ENCODE results near the gene CNTNAP3. TPM values are rescaled to one million over a fixed set of nuclear protein-coding genes. Genes with fewer than 3 reads are reported as not detected.
"Not testable (repeated sequence)": the region's sequence is repeated elsewhere in the genome, so short reads cannot be mapped to it uniquely, and the experiment has no call there.

CNTNAP3 gene
- 10 to 100 TPM; 14.2 to 15.9 TPM for total RNA-seq
- long read RNA-seq, donor 1, partial matches to known transcripts = 2 of 7 reads
- long read RNA-seq, donor 1, other reads (novel, unspliced or antisense) = 5 of 7 reads
- long read RNA-seq, donor 2, partial matches to known transcripts = 4 of 12 reads
- long read RNA-seq, donor 2, other reads (novel, unspliced or antisense) = 8 of 12 reads

- intact Hi-C loops (cut with DNase I); DNase-seq (ENCODE audit: low spot score): not testable (repeated sequence)
Measured at GRCh38 chr9:39287980-39288379, at the start of gene CNTNAP3. Gene CNTNAP3 (minus strand): TSS chr9:39288167. CDS start chr9:39288064, 103 bp downstream.

- DNase-seq (ENCODE audit: low spot score); intact Hi-C loops (cut with DNase I): not testable (repeated sequence)
Measured at GRCh38 chr9:39279995-39280394, 8.0 kb downstream of the CNTNAP3 start.

GRCh38 chr9:39242513-39242912, 45.5 kb downstream of the CNTNAP3 start:
- intact Hi-C loops (cut with DNase I) = not testable (repeated sequence)

GRCh38 chr9:39232130-39232991, 55.6 kb downstream of the CNTNAP3 start:
- DNase-seq (ENCODE audit: low spot score); intact Hi-C loops (cut with DNase I): not testable (repeated sequence)

More at GRCh38 chr9:39242513-39242912, 45.5 kb downstream of the CNTNAP3 start:
- DNase-seq (ENCODE audit: low spot score) = not testable (repeated sequence)

- intact Hi-C loops (cut with DNase I); DNase-seq (ENCODE audit: low spot score): not testable (repeated sequence)
Measured at GRCh38 chr9:39215976-39216375, 72.0 kb downstream of the CNTNAP3 start.

- DNase-seq (ENCODE audit: low spot score); intact Hi-C loops (cut with DNase I): not testable (repeated sequence)
Measured at GRCh38 chr9:39209773-39210172, 78.2 kb downstream of the CNTNAP3 start.

GRCh38 chr9:39206643-39207042, 81.3 kb downstream of the CNTNAP3 start:
- intact Hi-C loops (cut with DNase I); DNase-seq (ENCODE audit: low spot score): not testable (repeated sequence)

- intact Hi-C loops (cut with DNase I); DNase-seq (ENCODE audit: low spot score): not testable (repeated sequence)
Measured at GRCh38 chr9:39205842-39206241, 82.1 kb downstream of the CNTNAP3 start.

- DNase-seq (ENCODE audit: low spot score); intact Hi-C loops (cut with DNase I): not testable (repeated sequence)
Measured at GRCh38 chr9:39200412-39200811, 87.6 kb downstream of the CNTNAP3 start.

GRCh38 chr9:39198000-39198709, 89.8 kb downstream of the CNTNAP3 start:
- intact Hi-C loops (cut with DNase I); DNase-seq (ENCODE audit: low spot score): not testable (repeated sequence)

GRCh38 chr9:39171370-39171769, 116.6 kb downstream of the CNTNAP3 start:
- intact Hi-C loops (cut with DNase I); DNase-seq (ENCODE audit: low spot score): not testable (repeated sequence)

- DNase-seq (ENCODE audit: low spot score); intact Hi-C loops (cut with DNase I): not testable (repeated sequence)
Measured at GRCh38 chr9:39157714-39158113, 130.3 kb downstream of the CNTNAP3 start.

- DNase-seq (ENCODE audit: low spot score); intact Hi-C loops (cut with DNase I): not testable (repeated sequence)
Measured at GRCh38 chr9:39132826-39133552, 155.0 kb downstream of the CNTNAP3 start.

GRCh38 chr9:39121401-39121800, 166.6 kb downstream of the CNTNAP3 start:
- DNase-seq (ENCODE audit: low spot score); intact Hi-C loops (cut with DNase I): not testable (repeated sequence)

GRCh38 chr9:39111746-39112145, 176.2 kb downstream of the CNTNAP3 start:
- DNase-seq (ENCODE audit: low spot score); intact Hi-C loops (cut with DNase I): not testable (repeated sequence)

GRCh38 chr9:39108145-39108544, 179.8 kb downstream of the CNTNAP3 start:
- no peak for DNase-seq (ENCODE audit: low spot score)
- intact Hi-C loops (cut with DNase I) = no loop called here

- DNase-seq (ENCODE audit: low spot score); intact Hi-C loops (cut with DNase I): not testable (repeated sequence)
Measured at GRCh38 chr9:39097208-39097607, 190.8 kb downstream of the CNTNAP3 start.

GRCh38 chr9:39085311-39085710, 202.7 kb downstream of the CNTNAP3 start:
- not testable (repeated sequence) for DNase-seq (ENCODE audit: low spot score)

GRCh38 chr9:39082574-39082973, 205.4 kb downstream of the CNTNAP3 start:
- DNase-seq (ENCODE audit: low spot score); intact Hi-C loops (cut with DNase I): not testable (repeated sequence)

More at GRCh38 chr9:39085311-39085710, 202.7 kb downstream of the CNTNAP3 start:
- intact Hi-C loops (cut with DNase I) = not testable (repeated sequence)
